Upper lobe of left lung (tissue), 6 donors: ENCODE results near the gene MRPS5. TPM values are rescaled to one million over a fixed set of nuclear protein-coding genes. Genes with fewer than 3 reads are reported as not detected.

Source experiments
- ATAC-seq, 2 donors: fragments of 200-7000 bp; cut with Tn5 transposase; one replicate each; pipeline ENCODE4 v1.9.1; 2022; ENCODE audit warnings: mild to moderate bottlenecking in 2 of 2, moderate library complexity in 2 of 2; ENCODE audit not compliant: low FRiP score in 2 of 2
- DNase-seq, 2 donors: peaks; one replicate each; pipeline ENCODE4 v3.0.0-alpha.2; 2019 to 2020
- H3K27ac ChIP-seq, 4 donors: fragments of 200-600 bp; sonication (generic); one replicate each; pipeline ENCODE4 v1.5.1; 2016 to 2019
- H3K27me3 ChIP-seq, 4 donors: fragments of 200-600 bp; sonication (generic); one replicate each; pipeline ENCODE4 v1.5.1; 2017 to 2019
- H3K36me3 ChIP-seq, 4 donors: fragments of 200-600 bp; sonication (generic); one replicate each; pipeline ENCODE4 v1.5.1; 2016 to 2019
- H3K4me1 ChIP-seq, 4 donors: fragments of 200-600 bp; sonication (generic); one replicate each; pipeline ENCODE4 v1.5.1; 2018 to 2019
- H3K4me3 ChIP-seq, 4 donors: fragments of 200-600 bp; sonication (generic); one replicate each; pipeline ENCODE4 v1.5.1; 2017 to 2019; ENCODE audit warnings: mild to moderate bottlenecking in 2 of 4, moderate library complexity in 1 of 4
- H3K9me3 ChIP-seq, 4 donors: fragments of 200-600 bp; sonication (generic); one replicate each; pipeline ENCODE4 v1.5.1; 2018 to 2019
- CTCF ChIP-seq, 6 experiments: fragments of 450-650 bp in 4 of 6; fragments of 200-600 bp in 2 of 6; sonication (generic) in 2 of 6; IDR thresholded peaks; one replicate each; pipeline ENCODE4 v1.5.1; 2016 to 2019; ENCODE audit warnings: antibody characterized with exemption in 6 of 6
- EP300 ChIP-seq, 4 donors: sonication (generic); formaldehyde crosslinking; IDR thresholded peaks; one replicate each; pipeline ENCODE4 v1.5.1; 2017; ENCODE audit warnings: antibody characterized with exemption in 4 of 4, control low read depth in 2 of 4
- POLR2A ChIP-seq, 4 donors: fragments of 450-650 bp; IDR thresholded peaks; one replicate each; pipeline ENCODE4 v1.5.1; 2016 to 2017; ENCODE audit warnings: antibody characterized with exemption in 4 of 4, mild to moderate bottlenecking in 2 of 4
- POLR2AphosphoS5 ChIP-seq, 2 donors: sonication (generic); formaldehyde crosslinking; IDR thresholded peaks; one replicate each; pipeline ENCODE4 v1.5.1; 2017; ENCODE audit warnings: antibody characterized with exemption in 2 of 2
- WGBS, 2 donors: methylation state at CpG; one replicate each; pipeline ENCODE4 v1.1.5; 2017 to 2018; 5-methylcytosine and 5-hydroxymethylcytosine counted together
- total RNA-seq, 6 donors: library from RNA; depleted of rRNA in 4 of 6; stranded (reverse); fragments of >200 nt in 4 of 6; gene quantifications; one replicate each; pipeline versions ENCODE4 v1.1.0 to v1.2.1, GENCODE V29; 2016 to 2021
- donor health status: DM: no; HTN: no; CAD: no; lungs with moderate emphysema.
- donor health status: DM: no; HTN: yes; CAD: no; lungs with severe emphysema.

Gene MRPS5
- total RNA-seq, 6 donors from 2014 or later, result 37.5 to 77.5 (median 47.9) TPM

GRCh38 chr2:95143838-95144237 is 22.2 kb upstream of the MRPS5 start:
- peaks cover 53 to 93% (median 77%) of the 10 kb centered on the region in 4 donors for H3K9me3 ChIP-seq
- 97 to 100% methylated on average over 1 to 2 of the region's 2 CpGs for WGBS, 2 donors
- H3K4me3 ChIP-seq, result no peak overlapping the region
- H3K27ac ChIP-seq, result no peak overlapping the region
- ATAC-seq, result no peak
- no peaks in the 10 kb centered on the region for H3K4me1 ChIP-seq
- no peak for TF ChIP-seq POLR2A (IDR thresholded peaks at IDR 0.05)
- TF ChIP-seq EP300 (IDR thresholded peaks at IDR 0.05), result no peak
- no peak for TF ChIP-seq CTCF (IDR thresholded peaks at IDR 0.05)
- TF ChIP-seq POLR2AphosphoS5 (IDR thresholded peaks at IDR 0.05), result no peak
- DNase-seq, result no peak
- H3K27me3 ChIP-seq, result no peaks in the 10 kb centered on the region
- H3K36me3 ChIP-seq, result peaks cover 0 to 13% (median 2%) of the 10 kb centered on the region in 4 donors

GRCh38 chr2:95138702-95139101 is 17.1 kb upstream of the MRPS5 start:
- Histone ChIP-seq H3K4me3 (no peak overlapping the region), H3K27ac (no peak overlapping the region), H3K27me3 (no peaks in the 10 kb centered on the region), H3K9me3 (peaks cover 9 to 47% (median 40%) of the 10 kb centered on the region in 4 donors), H3K36me3 (peaks cover 0 to 2% (median 0%) of the 10 kb centered on the region in 4 donors), H3K4me1 (no peaks in the 10 kb centered on the region)
- DNase-seq (no peak), ATAC-seq (no peak)
- WGBS, 2 donors, result 76 to 80% methylated on average over 1 of the region's 1 CpG
- no peak for TF ChIP-seq EP300 (IDR thresholded peaks at IDR 0.05)
- no peak for TF ChIP-seq POLR2AphosphoS5 (IDR thresholded peaks at IDR 0.05)
- no peak for TF ChIP-seq POLR2A (IDR thresholded peaks at IDR 0.05)
- no peak for TF ChIP-seq CTCF (IDR thresholded peaks at IDR 0.05)

GRCh38 chr2:95122197-95122551 is 566 bp upstream of the MRPS5 start:
- 30 to 32% methylated on average over 5 of the region's 5 CpGs for WGBS, 2 donors
- Histone ChIP-seq H3K27me3 (no peaks in the 10 kb centered on the region), H3K4me1 (peaks cover 19 to 37% (median 22%) of the 10 kb centered on the region in 4 donors), H3K36me3 (peaks cover 0 to 5% (median 0%) of the 10 kb centered on the region in 4 donors), H3K27ac (peak overlapping the region; percentile 95 to 98 (median 96)), H3K4me3 (peak overlapping the region; percentile 67 to 98 (median 90)), H3K9me3 (no peaks in the 10 kb centered on the region)
- TF ChIP-seq POLR2AphosphoS5 (IDR thresholded peaks at IDR 0.05), result no peak
- no peak for TF ChIP-seq CTCF (IDR thresholded peaks at IDR 0.05)
- no peak for TF ChIP-seq POLR2A (IDR thresholded peaks at IDR 0.05)
- no peak for TF ChIP-seq EP300 (IDR thresholded peaks at IDR 0.05)
- DNase-seq, result no peak
- no peak for ATAC-seq

- Histone ChIP-seq H3K27ac (peak overlapping the region; percentile 95 to 98 (median 96)), H3K4me1 (peaks cover 19 to 37% (median 22%) of the 10 kb centered on the region in 4 donors), H3K27me3 (no peaks in the 10 kb centered on the region), H3K4me3 (peak overlapping the region; percentile 67 to 98 (median 90)), H3K36me3 (peaks cover 0 to 16% (median 0%) of the 10 kb centered on the region in 4 donors), H3K9me3 (no peaks in the 10 kb centered on the region)
- WGBS, 2 donors, result 2 to 4% methylated on average over 11 of the region's 11 CpGs
- TF ChIP-seq CTCF (IDR thresholded peaks at IDR 0.05) (no peak), POLR2AphosphoS5 (IDR thresholded peaks at IDR 0.05) (no peak), POLR2A (IDR thresholded peaks at IDR 0.05) (no peak), EP300 (IDR thresholded peaks at IDR 0.05) (no peak)
- peak in 1 of 2 donors; percentile 20 for ATAC-seq
- peak in 1 of 2 donors; percentile 21 for DNase-seq
These were observed 558 bp downstream of the MRPS5 start for GRCh38 chr2:95121093-95121406.

GRCh38 chr2:95115418-95115817 is 6.2 kb downstream of the MRPS5 start:
- no peak overlapping the region for H3K4me3 ChIP-seq
- no peaks in the 10 kb centered on the region for H3K27me3 ChIP-seq
- peak; percentile 78 to 91 for ATAC-seq
- peaks cover 12 to 35% (median 13%) of the 10 kb centered on the region in 4 donors for H3K4me1 ChIP-seq
- peaks cover 10 to 61% (median 27%) of the 10 kb centered on the region in 4 donors for H3K36me3 ChIP-seq
- H3K9me3 ChIP-seq, result no peaks in the 10 kb centered on the region
- peak in 1 of 2 donors; percentile 79 for DNase-seq
- TF ChIP-seq EP300 (IDR thresholded peaks at IDR 0.05) (no peak), POLR2AphosphoS5 (IDR thresholded peaks at IDR 0.05) (no peak), POLR2A (IDR thresholded peaks at IDR 0.05) (no peak), CTCF (IDR thresholded peaks at IDR 0.05) (peak in 5 of 6 experiments; percentile 53 to 76 (median 66))
- 13 to 14% methylated on average over 7 of the region's 7 CpGs for WGBS, 2 donors
- H3K27ac ChIP-seq, result no peak overlapping the region
